Measurements from ENCODE around the gene HOXA4.
A peak's percentile ranks its signal among the peaks of the same experiment; 100 is the strongest.

DNA sequence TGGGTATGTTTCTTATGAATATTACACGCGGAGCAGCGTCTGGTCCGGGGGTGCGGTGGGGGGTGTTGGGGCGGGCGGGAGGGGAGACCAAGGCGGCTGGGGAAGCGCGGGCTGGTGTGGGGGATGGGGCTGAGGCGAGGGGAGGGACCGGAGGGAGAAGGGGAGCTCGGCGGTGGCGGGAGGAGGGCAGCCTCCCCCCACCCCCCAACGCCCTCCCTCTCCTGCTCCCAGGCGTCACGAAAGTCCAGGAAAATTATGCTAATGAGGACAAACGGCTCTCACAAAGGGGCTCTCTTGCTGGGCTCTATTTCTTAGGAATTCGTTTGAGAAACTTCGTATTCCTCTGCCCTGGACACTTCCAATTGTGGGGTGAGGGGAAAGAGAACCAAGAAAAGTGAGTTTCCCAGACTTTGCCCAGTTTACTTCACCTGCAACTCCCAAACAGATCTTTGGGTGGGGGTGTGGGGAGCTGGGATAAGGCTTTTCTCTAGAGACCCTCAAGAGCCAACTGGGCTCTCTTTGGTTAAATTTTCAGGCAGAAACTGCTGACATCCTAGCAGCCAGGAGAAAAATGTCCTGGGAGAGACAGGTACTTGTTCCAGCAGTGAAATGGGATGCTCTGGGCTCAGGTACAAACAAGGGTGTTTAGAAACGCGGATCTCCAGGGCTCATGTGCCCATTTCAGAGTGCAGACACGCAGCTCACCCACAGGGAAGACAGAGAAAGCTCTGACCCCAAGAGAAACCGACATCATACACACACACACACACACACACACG is 16.4 kb downstream of the HOXA4 start:
- TF ChIP-seq, protein P1, sequence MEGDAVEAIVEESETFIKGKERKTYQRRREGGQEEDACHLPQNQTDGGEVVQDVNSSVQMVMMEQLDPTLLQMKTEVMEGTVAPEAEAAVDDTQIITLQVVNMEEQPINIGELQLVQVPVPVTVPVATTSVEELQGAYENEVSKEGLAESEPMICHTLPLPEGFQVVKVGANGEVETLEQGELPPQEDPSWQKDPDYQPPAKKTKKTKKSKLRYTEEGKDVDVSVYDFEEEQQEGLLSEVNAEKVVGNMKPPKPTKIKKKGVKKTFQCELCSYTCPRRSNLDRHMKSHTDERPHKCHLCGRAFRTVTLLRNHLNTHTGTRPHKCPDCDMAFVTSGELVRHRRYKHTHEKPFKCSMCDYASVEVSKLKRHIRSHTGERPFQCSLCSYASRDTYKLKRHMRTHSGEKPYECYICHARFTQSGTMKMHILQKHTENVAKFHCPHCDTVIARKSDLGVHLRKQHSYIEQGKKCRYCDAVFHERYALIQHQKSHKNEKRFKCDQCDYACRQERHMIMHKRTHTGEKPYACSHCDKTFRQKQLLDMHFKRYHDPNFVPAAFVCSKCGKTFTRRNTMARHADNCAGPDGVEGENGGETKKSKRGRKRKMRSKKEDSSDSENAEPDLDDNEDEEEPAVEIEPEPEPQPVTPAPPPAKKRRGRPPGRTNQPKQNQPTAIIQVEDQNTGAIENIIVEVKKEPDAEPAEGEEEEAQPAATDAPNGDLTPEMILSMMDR (IDR thresholded peaks at IDR 0.05): no peak
- no peak for TF ChIP-seq POLR2A (IDR thresholded peaks at IDR 0.05)
- TF ChIP-seq POLR2AphosphoS5 (IDR thresholded peaks at IDR 0.05): peak in 2 of 4 donors; percentile 27 to 54
